ENCODE measurements around the gene KLHL14. TPM values are rescaled to one million over a fixed set of nuclear protein-coding genes. Genes with fewer than 3 reads are reported as not detected.
A peak's percentile ranks its signal among the peaks of the same experiment; 100 is the strongest.

KLHL14 gene
- total and polyA plus RNA-seq, 2 of the 13 experiments (the other 11 are each of a cell fraction or from before 2014, with no cell fraction given) = 16.0 to 41.8 TPM

GRCh38 chr18:32770054-32770665 lies 2.7 kb downstream of the KLHL14 start (continued):
- TF ChIP-seq PRDM4 (CRISPR knock-in tag; IDR thresholded peaks at IDR 0.05; ENCODE audit: borderline replicate concordance) = no peak
- TF ChIP-seq SRSF9 (IDR thresholded peaks at IDR 0.05; ENCODE audit: borderline replicate concordance, insufficient read depth, low read depth, low read length, poor library complexity, severe bottlenecking) = no peak
- no peak for TF ChIP-seq KDM6A (CRISPR knock-in tag; IDR thresholded peaks at IDR 0.05; ENCODE audit: low read depth)
- no peak for TF ChIP-seq KIAA2018 (CRISPR knock-in tag; IDR thresholded peaks at IDR 0.05; ENCODE audit: borderline replicate concordance)
- no peak for TF ChIP-seq MIER2 (CRISPR knock-in tag; IDR thresholded peaks at IDR 0.05)
- TF ChIP-seq BCL3 (CRISPR knock-in tag; IDR thresholded peaks at IDR 0.05) = peak; percentile 62; the same call in 1 of the 2 replicates
- TF ChIP-seq TCF7 (IDR thresholded peaks at IDR 0.05; ENCODE audit: low read depth) = no peak
- 0 out of 2 replicates have a peak, but pooled peaks have one; percentile 28 for TF ChIP-seq KLF15 (CRISPR knock-in tag; IDR thresholded peaks at IDR 0.05; ENCODE audit: borderline replicate concordance)
- TF ChIP-seq KLF6 (CRISPR knock-in tag; IDR thresholded peaks at IDR 0.05) = no peak
- no peak for TF ChIP-seq ZNF652 (CRISPR knock-in tag; IDR thresholded peaks at IDR 0.05; ENCODE audit: borderline replicate concordance, low read depth)
- no peak for TF ChIP-seq CAMTA2 (CRISPR knock-in tag; IDR thresholded peaks at IDR 0.05; ENCODE audit: borderline replicate concordance)
- TF ChIP-seq POGZ (CRISPR knock-in tag; IDR thresholded peaks at IDR 0.05) = peak; percentile 43; the same call in 1 of the 2 replicates
- 0 out of 2 replicates have a peak, but pooled peaks have one; percentile 13 for TF ChIP-seq HDAC2 (CRISPR knock-in tag; IDR thresholded peaks at IDR 0.05)
- no peak for TF ChIP-seq ZNF615 (CRISPR knock-in tag; IDR thresholded peaks at IDR 0.05; ENCODE audit: borderline replicate concordance)
- TF ChIP-seq NAIF1 (CRISPR knock-in tag; IDR thresholded peaks at IDR 0.05; ENCODE audit: borderline replicate concordance) = no peak
- TF ChIP-seq MXD4 (CRISPR knock-in tag; IDR thresholded peaks at IDR 0.05) = no peak
- no peak for TF ChIP-seq ZNF678 (CRISPR knock-in tag; IDR thresholded peaks at IDR 0.05)
- TF ChIP-seq FOXP1 (IDR thresholded peaks at IDR 0.05) = no peak
- no peak for TF ChIP-seq FOXP1 (CRISPR knock-in tag; IDR thresholded peaks at IDR 0.05)

All from HepG2 (cell line).